Inferior parietal cortex (tissue), 1 donor: ENCODE data around the gene KRT78.

Source experiments
- DNase-seq: peaks from one replicate; pipeline ENCODE4 v3.0.0-alpha.2; 2016; ENCODE audit errors: extremely low spot score

Gene KRT78

GRCh38 chr12:52825961-52826360, 22.8 kb downstream of the KRT78 start:
- no peak for DNase-seq

- DNase-seq = no peak
These were observed 23.9 kb downstream of the KRT78 start for GRCh38 chr12:52824741-52825410.

- no peak for DNase-seq
These were observed 24.9 kb downstream of the KRT78 start for GRCh38 chr12:52823761-52824450.

- DNase-seq = no peak
These were observed 25.9 kb downstream of the KRT78 start for GRCh38 chr12:52822771-52823510.

- DNase-seq = no peak
These were observed 26.8 kb downstream of the KRT78 start for GRCh38 chr12:52821826-52822660.

- no peak for DNase-seq
These were observed 27.6 kb downstream of the KRT78 start for GRCh38 chr12:52821071-52821730.

GRCh38 chr12:52820521-52820920, 28.3 kb downstream of the KRT78 start:
- no peak for DNase-seq

GRCh38 chr12:52819731-52820510, 28.9 kb downstream of the KRT78 start:
- DNase-seq = no peak

GRCh38 chr12:52818887-52819420, 29.8 kb downstream of the KRT78 start:
- no peak for DNase-seq

GRCh38 chr12:52818388-52818787, 30.4 kb downstream of the KRT78 start:
- DNase-seq = no peak

GRCh38 chr12:52817699-52818238, 31.0 kb downstream of the KRT78 start:
- no peak for DNase-seq

GRCh38 chr12:52817003-52817698, 31.6 kb downstream of the KRT78 start:
- no peak for DNase-seq

GRCh38 chr12:52815676-52816588, 32.9 kb downstream of the KRT78 start:
- DNase-seq = no peak

GRCh38 chr12:52815161-52815560, 33.6 kb downstream of the KRT78 start:
- DNase-seq = no peak

GRCh38 chr12:52814710-52815155, 34.1 kb downstream of the KRT78 start:
- no peak for DNase-seq

GRCh38 chr12:52813885-52814709, 34.7 kb downstream of the KRT78 start, which contains the start of gene KRT4:
Gene KRT4, minus strand, starts transcription at chr12:52814116. Its CDS starts 58 bp downstream, at chr12:52814058.
- DNase-seq = no peak

GRCh38 chr12:52813203-52813819, 35.5 kb downstream of the KRT78 start:
- no peak for DNase-seq
